ENCODE data around the gene NLRP6. TPM values are rescaled to one million over a fixed set of nuclear protein-coding genes. Genes with fewer than 3 reads are reported as not detected.

NLRP6 gene
- total and polyA plus RNA-seq, 2 experiments from 2014 or later: 1.4 TPM; not detected in 1

DNA sequence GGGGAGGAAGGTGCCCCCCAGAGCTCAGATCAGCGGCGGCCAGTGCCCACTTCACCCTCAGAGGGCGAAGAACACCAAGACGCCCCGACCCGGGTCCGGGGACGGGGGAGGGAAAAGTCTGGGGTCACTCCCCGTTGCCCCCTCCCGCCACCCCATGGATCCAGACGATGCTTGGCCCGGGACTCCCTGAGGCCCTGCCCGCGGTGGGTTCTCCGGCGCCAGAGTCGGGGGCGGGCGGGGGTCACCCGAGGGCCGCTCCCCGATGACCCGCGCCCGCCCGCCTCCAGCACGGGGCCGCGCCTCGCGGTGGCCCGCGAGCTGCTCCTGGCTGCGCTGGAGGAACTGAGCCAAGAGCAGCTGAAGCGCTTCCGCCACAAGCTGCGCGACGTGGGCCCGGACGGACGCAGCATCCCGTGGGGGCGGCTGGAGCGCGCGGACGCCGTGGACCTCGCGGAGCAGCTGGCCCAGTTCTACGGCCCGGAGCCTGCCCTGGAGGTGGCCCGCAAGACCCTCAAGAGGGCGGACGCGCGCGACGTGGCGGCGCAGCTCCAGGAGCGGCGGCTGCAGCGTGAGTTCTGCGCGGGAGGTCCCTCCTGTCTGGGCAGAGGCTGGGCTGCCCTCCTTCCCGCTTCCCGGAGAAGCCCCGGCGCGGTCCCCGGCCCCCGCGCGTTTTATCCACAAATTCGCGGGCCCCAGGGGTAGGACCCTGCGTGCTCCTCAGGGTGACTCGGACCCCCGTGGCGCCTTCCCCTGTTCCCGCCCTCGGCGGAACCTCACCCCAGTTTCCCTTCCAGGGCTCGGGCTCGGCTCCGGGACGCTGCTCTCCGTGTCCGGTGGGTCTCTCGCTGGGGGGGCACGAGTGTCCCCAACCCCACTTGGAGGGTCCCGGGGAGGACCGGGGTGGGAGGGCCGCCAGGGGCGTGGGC, 1.1 kb downstream of the NLRP6 start:
- H3K9me3 ChIP-seq (ENCODE audit: low read depth): no peaks in the 10 kb centered on the region
- no peaks in the 10 kb centered on the region for H4K20me1 ChIP-seq (ENCODE audit: insufficient read depth, poor library complexity, severe bottlenecking)
- no peaks in the 10 kb centered on the region for H3K9me2 ChIP-seq (replicated peaks; ENCODE audit: insufficient read depth)
- H3K4me1 ChIP-seq (ENCODE audit: insufficient read depth): no peaks in the 10 kb centered on the region
- no peaks in the 10 kb centered on the region for H3K27me3 ChIP-seq
- no peak overlapping the region for H3K4me2 ChIP-seq
- no peak for TF ChIP-seq EZH2 (IDR thresholded peaks at IDR 0.05; ENCODE audit: borderline replicate concordance)
- no peak for TF ChIP-seq EZH2phosphoT487 (IDR thresholded peaks at IDR 0.05; ENCODE audit: low read depth, severe bottlenecking, unreplicated experiment)
- TF ChIP-seq CTCF (IDR thresholded peaks at IDR 0.05; ENCODE audit: poor library complexity): no peak
- no peak overlapping the region for H2AFZ ChIP-seq
- no peak for DNase-seq (ENCODE audit: low spot score)
- no peak overlapping the region for H3K27ac ChIP-seq
- no peaks in the 10 kb centered on the region for H3K79me2 ChIP-seq
- H3K4me3 ChIP-seq: no peak overlapping the region
- H3K36me3 ChIP-seq (replicated peaks; ENCODE audit: insufficient read depth, low read depth): no peaks in the 10 kb centered on the region
- 90% methylated on average over 76 of the region's 97 CpGs for WGBS (ENCODE audit: low lambda C conversion rate, missing lambda C conversion rate)

- Histone ChIP-seq H3K4me3 (no peak overlapping the region), H3K4me2 (no peak overlapping the region), H3K79me2 (no peaks in the 10 kb centered on the region), H3K36me3 (replicated peaks; ENCODE audit: insufficient read depth, low read depth) (no peaks in the 10 kb centered on the region), H3K27me3 (no peaks in the 10 kb centered on the region), H3K9me3 (ENCODE audit: low read depth) (no peaks in the 10 kb centered on the region), H2AFZ (no peak overlapping the region), H3K4me1 (ENCODE audit: insufficient read depth) (no peaks in the 10 kb centered on the region), H3K9me2 (replicated peaks; ENCODE audit: insufficient read depth) (no peaks in the 10 kb centered on the region), H3K27ac (no peak overlapping the region), H4K20me1 (ENCODE audit: insufficient read depth, poor library complexity, severe bottlenecking) (no peaks in the 10 kb centered on the region)
- DNase-seq (ENCODE audit: low spot score): no peak
- WGBS (ENCODE audit: low lambda C conversion rate, missing lambda C conversion rate): 65% methylated on average over 73 of the region's 85 CpGs
- no peak for TF ChIP-seq EZH2phosphoT487 (IDR thresholded peaks at IDR 0.05; ENCODE audit: low read depth, severe bottlenecking, unreplicated experiment)
- no peak for TF ChIP-seq CTCF (IDR thresholded peaks at IDR 0.05; ENCODE audit: poor library complexity)
- TF ChIP-seq EZH2 (IDR thresholded peaks at IDR 0.05; ENCODE audit: borderline replicate concordance): no peak
Measured at GRCh38 chr11:279966-280705, 1.9 kb downstream of the NLRP6 start.

DNA sequence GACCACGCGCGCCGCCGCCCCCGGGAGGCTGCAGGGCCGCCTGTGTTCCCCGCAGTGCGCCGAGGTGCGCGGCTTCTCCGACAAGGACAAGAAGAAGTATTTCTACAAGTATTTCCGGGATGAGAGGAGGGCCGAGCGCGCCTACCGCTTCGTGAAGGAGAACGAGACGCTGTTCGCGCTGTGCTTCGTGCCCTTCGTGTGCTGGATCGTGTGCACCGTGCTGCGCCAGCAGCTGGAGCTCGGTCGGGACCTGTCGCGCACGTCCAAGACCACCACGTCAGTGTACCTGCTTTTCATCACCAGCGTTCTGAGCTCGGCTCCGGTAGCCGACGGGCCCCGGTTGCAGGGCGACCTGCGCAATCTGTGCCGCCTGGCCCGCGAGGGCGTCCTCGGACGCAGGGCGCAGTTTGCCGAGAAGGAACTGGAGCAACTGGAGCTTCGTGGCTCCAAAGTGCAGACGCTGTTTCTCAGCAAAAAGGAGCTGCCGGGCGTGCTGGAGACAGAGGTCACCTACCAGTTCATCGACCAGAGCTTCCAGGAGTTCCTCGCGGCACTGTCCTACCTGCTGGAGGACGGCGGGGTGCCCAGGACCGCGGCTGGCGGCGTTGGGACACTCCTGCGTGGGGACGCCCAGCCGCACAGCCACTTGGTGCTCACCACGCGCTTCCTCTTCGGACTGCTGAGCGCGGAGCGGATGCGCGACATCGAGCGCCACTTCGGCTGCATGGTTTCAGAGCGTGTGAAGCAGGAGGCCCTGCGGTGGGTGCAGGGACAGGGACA, 2.7 kb downstream of the NLRP6 start:
- Histone ChIP-seq H3K36me3 (replicated peaks; ENCODE audit: insufficient read depth, low read depth) (no peaks in the 10 kb centered on the region), H3K27me3 (no peaks in the 10 kb centered on the region), H4K20me1 (ENCODE audit: insufficient read depth, poor library complexity, severe bottlenecking) (no peaks in the 10 kb centered on the region), H3K79me2 (no peaks in the 10 kb centered on the region), H3K4me1 (ENCODE audit: insufficient read depth) (no peaks in the 10 kb centered on the region), H3K4me3 (no peak overlapping the region), H3K4me2 (no peak overlapping the region), H3K9me3 (ENCODE audit: low read depth) (no peaks in the 10 kb centered on the region), H2AFZ (no peak overlapping the region), H3K9me2 (replicated peaks; ENCODE audit: insufficient read depth) (no peaks in the 10 kb centered on the region), H3K27ac (no peak overlapping the region)
- DNase-seq (ENCODE audit: low spot score): no peak
- WGBS (ENCODE audit: low lambda C conversion rate, missing lambda C conversion rate): 92% methylated on average over 79 of the region's 79 CpGs
- TF ChIP-seq CTCF (IDR thresholded peaks at IDR 0.05; ENCODE audit: poor library complexity) (no peak), EZH2phosphoT487 (IDR thresholded peaks at IDR 0.05; ENCODE audit: low read depth, severe bottlenecking, unreplicated experiment) (no peak), EZH2 (IDR thresholded peaks at IDR 0.05; ENCODE audit: borderline replicate concordance) (no peak)

Measured in hepatocyte (in vitro differentiated cells).